Fibroblast of mammary gland (primary cell): ENCODE data around the gene DERL3.
"Not testable (repeated sequence)": the region's sequence is repeated elsewhere in the genome, so short reads cannot be mapped to it uniquely, and the experiment has no call there.

Source experiments
- DNase-seq: peaks from one replicate; pipeline ENCODE4 v3.0.0-alpha.2; 2010; ENCODE audit warnings: low read depth
- H3K4me3 ChIP-seq: 2 replicates; pipeline ENCODE4 v1.5.1; 2011; ENCODE audit warnings: low read depth, mild to moderate bottlenecking, low read length, moderate library complexity; ENCODE audit not compliant: control insufficient read depth
- TF ChIP-seq, protein P1 (sequence below): conservative IDR thresholded peaks from 2 replicates; pipeline ENCODE4 v1.5.1; 2011; ENCODE audit warnings: low read depth, low read length, inconsistent platforms; ENCODE audit not compliant: control insufficient read depth, insufficient read depth

The DERL3 gene

DNA sequence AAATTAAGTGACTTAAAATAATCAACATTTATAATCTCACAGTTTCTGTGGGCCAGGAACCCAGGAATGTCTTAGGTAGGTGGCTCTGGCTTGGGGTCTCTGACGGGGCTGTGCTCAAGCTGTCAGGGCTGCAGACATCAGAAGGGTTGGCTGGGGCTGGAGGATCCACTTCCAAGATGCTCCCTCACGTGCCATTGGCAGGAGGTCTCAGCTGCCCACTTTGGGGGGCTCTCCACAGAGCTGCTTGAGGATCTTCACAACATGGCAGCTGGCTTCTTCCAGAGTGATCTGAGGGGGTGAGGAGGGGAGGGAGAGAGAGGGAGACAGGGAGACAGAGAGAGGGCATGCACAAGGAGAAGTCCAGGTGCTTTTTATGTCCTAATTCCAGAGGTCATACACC, 37.0 kb upstream of the DERL3 start:
- DNase-seq, result no peak
- no peak overlapping the region for H3K4me3 ChIP-seq
- TF ChIP-seq, protein P1, sequence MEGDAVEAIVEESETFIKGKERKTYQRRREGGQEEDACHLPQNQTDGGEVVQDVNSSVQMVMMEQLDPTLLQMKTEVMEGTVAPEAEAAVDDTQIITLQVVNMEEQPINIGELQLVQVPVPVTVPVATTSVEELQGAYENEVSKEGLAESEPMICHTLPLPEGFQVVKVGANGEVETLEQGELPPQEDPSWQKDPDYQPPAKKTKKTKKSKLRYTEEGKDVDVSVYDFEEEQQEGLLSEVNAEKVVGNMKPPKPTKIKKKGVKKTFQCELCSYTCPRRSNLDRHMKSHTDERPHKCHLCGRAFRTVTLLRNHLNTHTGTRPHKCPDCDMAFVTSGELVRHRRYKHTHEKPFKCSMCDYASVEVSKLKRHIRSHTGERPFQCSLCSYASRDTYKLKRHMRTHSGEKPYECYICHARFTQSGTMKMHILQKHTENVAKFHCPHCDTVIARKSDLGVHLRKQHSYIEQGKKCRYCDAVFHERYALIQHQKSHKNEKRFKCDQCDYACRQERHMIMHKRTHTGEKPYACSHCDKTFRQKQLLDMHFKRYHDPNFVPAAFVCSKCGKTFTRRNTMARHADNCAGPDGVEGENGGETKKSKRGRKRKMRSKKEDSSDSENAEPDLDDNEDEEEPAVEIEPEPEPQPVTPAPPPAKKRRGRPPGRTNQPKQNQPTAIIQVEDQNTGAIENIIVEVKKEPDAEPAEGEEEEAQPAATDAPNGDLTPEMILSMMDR, result no peak

DNA sequence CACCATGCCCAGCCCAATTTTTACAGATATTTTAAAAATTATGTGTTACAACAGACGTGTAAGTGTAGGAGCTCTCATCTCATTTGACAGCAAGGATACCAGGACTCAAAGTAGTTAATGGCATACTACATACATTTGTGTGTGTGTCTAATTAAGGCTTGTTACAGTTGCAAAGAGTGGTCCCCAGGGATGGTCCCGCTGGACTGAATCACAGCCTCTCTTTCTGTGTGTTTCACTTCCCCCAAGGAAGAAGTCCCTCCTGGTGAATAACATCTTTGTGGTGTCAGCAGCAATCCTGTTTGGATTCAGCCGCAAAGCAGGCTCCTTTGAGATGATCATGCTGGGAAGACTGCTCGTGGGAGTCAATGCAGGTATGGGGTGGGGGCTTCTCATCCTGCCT, 36.1 kb upstream of the DERL3 start:
- DNase-seq, result peak; percentile 25
- TF ChIP-seq, protein P1, result no peak
- no peak overlapping the region for H3K4me3 ChIP-seq

DNA sequence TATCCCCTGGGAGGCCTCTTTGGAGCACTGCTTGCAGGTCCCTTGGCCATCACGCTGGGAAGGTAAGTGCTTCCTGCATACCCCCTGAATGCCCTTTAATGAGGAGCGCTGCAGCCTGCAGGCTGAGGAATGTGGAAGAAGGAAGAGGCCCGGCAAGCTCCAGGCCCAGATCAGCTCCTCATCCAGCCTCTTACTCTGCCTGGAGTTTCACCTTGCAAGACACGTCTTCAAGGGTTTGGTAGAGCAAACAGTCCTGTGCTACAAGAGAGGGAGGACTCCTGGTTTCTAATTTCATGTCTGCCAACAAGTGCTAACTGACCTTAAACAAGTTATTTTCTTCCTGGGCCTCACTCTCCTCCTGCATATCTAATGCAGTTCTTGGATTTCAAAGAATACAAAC, 29.8 kb upstream of the DERL3 start:
- TF ChIP-seq, protein P1, result no peak
- no peak overlapping the region for H3K4me3 ChIP-seq
- no peak for DNase-seq

DNA sequence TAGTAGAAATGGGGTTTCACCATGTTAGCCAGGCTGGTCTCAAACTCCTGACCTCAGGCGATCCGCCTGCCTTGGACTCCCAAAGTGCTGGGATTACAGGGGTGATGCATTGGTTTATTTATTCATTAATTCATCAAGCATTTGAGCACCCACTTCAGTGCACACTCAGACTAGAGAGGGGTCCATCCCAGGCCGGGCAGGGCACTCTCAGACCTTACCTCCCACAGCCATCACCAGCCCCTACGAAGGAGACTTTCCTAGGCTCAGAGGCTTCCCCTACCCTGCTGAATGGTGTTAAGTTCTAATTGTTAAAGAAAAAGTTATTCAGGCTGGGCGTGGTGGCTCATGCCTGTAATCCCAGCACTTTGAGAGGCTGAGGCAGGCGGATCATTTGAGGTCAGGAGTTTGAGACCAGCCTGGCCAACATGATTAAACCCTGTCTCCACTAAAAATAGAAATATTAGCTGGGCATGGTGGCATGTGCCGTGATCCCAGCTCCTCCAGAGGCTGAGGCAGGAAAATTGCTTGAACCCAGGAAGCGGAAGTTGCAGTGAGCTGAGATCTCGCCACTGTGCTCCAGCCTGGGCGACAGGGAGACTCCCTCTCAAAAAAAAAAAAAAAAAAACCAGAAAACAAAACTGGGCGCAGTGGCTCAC, 25.8 kb upstream of the DERL3 start:
- not testable (repeated sequence) for H3K4me3 ChIP-seq, DNase-seq

DNA sequence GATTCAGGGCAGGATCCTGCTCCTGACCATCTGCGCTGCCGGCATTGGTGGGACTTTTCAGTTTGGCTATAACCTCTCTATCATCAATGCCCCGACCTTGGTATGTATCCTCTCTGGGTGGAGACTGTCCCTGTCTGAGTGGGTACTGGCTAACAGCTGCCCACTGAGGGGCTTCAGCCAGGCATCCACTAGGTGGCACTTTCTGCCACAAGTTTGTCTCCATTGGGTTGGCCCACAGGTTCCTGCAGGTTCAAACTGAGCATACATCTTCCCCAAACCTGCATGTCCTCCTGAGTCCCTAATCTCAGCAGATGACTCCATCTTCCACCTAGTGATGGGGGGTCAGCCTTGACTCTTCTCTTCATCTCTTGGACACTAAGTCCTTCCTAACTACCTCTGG, 23.3 kb upstream of the DERL3 start:
- no peak overlapping the region for H3K4me3 ChIP-seq
- DNase-seq, result peak; percentile 54
- TF ChIP-seq, protein P1, result peak; percentile 72

DNA sequence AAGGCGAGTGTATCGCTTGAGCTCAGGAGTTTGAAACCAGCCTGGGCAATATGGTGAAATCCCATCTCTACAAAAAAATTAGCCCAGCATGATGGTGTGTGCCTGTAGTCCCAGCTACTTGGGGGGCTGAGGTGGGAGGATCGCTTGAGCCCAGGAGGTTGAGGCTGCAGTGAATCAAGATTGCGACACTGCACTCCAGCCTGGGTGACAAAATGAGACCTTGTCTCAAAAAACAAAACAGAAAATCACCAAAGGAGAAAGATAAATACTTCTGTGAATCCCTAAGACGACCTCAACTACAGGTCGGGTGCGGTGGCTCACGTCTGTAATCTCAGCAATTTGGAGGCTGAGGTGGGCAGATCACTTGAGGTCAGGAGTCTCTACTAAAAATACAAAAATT, 21.4 kb upstream of the DERL3 start:
- not testable (repeated sequence) for DNase-seq, H3K4me3 ChIP-seq

DNA sequence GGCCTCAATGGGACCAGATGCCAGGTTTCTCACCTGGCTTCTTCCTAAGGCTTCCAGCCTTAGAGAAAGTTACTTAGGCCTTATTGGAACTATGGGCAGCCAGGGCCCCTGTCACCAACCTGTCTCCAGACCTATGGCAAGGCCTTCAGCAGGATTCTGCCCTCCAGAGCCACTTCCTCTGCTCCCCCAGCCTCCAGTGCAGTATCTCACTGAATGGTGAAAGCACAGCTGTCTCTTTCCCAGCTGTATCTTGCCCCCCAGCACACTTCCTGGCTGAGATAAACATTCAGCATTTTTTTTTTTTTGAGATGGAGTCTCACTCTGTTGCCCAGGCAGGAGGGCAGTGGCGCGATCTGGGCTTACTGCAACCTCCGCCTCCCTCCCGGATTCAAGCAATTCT, 20.4 kb upstream of the DERL3 start:
- no peak for DNase-seq
- TF ChIP-seq, protein P1, result no peak
- no peak overlapping the region for H3K4me3 ChIP-seq

DNA sequence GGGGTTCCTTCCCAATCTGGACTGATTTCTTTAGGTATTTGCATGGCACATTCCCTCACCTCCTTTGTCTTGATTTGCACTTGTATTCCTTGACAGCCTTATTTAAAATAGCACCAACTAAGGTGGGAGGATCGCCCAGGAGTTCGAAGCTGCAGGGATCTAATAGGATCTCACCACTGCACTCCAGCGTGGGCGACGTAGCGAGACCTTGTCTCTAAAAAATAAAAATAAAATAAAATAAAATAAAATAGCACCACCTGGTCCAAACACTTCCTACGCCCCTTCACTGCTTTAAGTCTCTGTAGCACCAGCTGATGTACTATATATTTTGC, 19.6 kb upstream of the DERL3 start:
- DNase-seq, result no peak
- peak overlapping the region; percentile 72 for H3K4me3 ChIP-seq
- TF ChIP-seq, protein P1, result no peak
